Epithelial cell of proximal tubule (primary cell): ENCODE measurements around the gene FGFBP2. TPM values are rescaled to one million over a fixed set of nuclear protein-coding genes. Genes with fewer than 3 reads are reported as not detected.
"Not testable (repeated sequence)": the region's sequence is repeated elsewhere in the genome, so short reads cannot be mapped to it uniquely, and the experiment has no call there.

Experiments
- DNase-seq: peaks from one replicate; pipeline ENCODE4 v3.0.0-alpha.2; 2011; ENCODE audit warnings: low read depth
- H3K4me3 ChIP-seq: 2 replicates; pipeline ENCODE4 v1.5.1; 2011; ENCODE audit warnings: low read depth, mild to moderate bottlenecking, low read length
- CTCF ChIP-seq: conservative IDR thresholded peaks from 2 replicates; pipeline ENCODE4 v1.5.1; 2012; ENCODE audit warnings: low read depth, mild to moderate bottlenecking, low read length
- total RNA-seq: library from RNA; depleted of rRNA; stranded (reverse); fragments of >200 nt; gene quantifications from 2 replicates; pipeline ENCODE4 v1.2.3, GENCODE V29; 2015

Gene FGFBP2
- total RNA-seq, 1 donor from 2014 or later, result not detected

DNA sequence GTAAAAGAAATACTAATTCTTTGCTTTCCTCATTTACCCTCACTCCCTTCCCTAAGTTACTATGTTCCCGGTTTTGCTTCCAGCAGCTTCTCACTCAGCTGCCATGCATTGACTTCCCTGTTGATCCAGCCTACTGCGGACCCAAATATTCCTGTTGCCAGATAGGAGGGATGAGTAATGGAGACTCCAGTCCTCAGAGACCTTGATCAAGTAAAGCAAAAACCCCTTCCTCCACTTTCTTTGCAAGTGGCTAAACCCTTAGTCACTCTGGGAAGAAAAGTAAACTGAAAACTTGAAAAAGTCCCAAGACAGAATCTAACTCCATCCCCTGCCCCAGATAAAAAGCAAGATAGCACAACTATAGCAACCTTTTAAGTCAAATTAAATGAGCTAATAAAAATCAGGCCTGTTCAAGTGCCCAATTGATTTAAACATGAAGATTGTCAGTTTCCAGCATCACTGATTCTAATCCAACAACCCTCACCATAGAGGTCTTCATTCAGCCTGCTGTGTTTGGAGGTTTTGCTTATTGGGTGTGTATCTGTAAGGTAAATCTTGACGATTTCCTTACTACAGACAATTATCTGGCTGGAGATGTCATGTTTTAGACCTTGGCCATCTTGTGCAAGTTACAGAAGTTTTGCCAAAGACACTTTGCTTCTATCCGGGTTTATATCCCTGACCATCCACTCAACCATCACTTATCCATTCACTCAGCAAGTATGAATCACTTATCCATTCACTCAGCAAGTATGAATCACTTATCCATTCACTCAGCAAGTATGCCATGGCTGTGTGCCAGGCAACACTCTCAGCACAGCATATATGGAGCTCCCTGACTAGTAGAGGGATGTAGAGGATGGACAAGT is 42.0 kb downstream of the FGFBP2 start:
- no peak for TF ChIP-seq CTCF
- DNase-seq, result peak; percentile 94
- H3K4me3 ChIP-seq, result no peak overlapping the region

GRCh38 chr4:15918484-15919129 is 44.4 kb downstream of the FGFBP2 start:
- TF ChIP-seq CTCF, result no peak
- no peak overlapping the region for H3K4me3 ChIP-seq
- DNase-seq, result no peak

- TF ChIP-seq CTCF, result no peak
- H3K4me3 ChIP-seq, result no peak overlapping the region
- no peak for DNase-seq
Observed at GRCh38 chr4:15917297-15917696, 45.7 kb downstream of the FGFBP2 start.

DNA sequence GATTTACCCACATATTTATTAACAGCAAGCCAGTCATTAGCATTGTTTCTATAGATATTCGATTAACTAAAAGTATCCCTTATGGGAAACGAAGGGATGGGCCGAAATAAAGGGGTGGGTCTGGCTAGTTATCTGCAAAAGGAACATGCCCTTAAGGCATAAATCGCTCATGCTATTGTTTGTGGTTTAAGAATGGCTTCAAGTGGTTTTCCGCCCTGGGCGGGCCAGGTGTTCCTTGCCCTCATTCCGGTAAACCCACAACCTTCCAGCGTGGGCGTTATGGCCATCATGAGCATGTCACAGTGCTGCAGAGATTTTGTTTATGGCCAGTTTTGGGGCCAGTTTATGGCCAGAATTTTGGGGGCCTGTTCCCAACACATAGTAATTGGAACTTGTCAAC is 46.6 kb downstream of the FGFBP2 start:
- not testable (repeated sequence) for DNase-seq, H3K4me3 ChIP-seq

- no peak for TF ChIP-seq CTCF
- H3K4me3 ChIP-seq, result no peak overlapping the region
- no peak for DNase-seq
Observed at GRCh38 chr4:15914736-15915135, 48.2 kb downstream of the FGFBP2 start.

DNA sequence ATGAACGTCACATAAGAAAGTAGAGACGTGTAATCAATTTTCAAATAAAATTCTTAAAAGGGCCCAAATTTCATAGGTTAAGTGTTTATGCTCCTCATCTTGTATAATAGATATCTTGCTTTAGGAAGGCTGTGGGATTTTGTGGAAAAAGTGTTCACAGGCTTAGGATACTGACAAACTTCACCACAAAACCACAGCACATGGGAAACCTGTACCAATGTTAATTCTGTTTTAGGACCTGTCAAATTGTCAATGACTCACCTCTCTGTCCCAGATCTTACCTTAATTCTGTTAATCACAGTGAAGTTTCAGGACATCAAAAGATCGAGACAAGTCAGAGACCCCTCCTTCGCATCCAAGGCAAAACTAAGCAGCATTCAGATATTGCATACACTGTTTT is 48.7 kb downstream of the FGFBP2 start:
- TF ChIP-seq CTCF, result no peak
- no peak overlapping the region for H3K4me3 ChIP-seq
- DNase-seq, result no peak

GRCh38 chr4:15913631-15913970 is 49.4 kb downstream of the FGFBP2 start:
- TF ChIP-seq CTCF, result no peak

More at GRCh38 chr4:15913631-15913970, 49.4 kb downstream of the FGFBP2 start:
- H3K4me3 ChIP-seq, result no peak overlapping the region
- DNase-seq, result peak; percentile 98
